DOHH2 (cell line): ENCODE measurements around the gene BNC2.

ENCODE experiments used
- H3F3A ChIP-seq: fragments of 200-600 bp; sonication (generic), shearing (Covaris generic); 2 replicates; pipeline ENCODE4 v1.6.0; 2016; ENCODE audit warnings: antibody characterized with exemption, mild to moderate bottlenecking; ENCODE audit not compliant: control insufficient read depth, insufficient read depth
- H3K27ac ChIP-seq: fragments of 200-600 bp; sonication (generic); 2 replicates; pipeline ENCODE4 v1.5.1; 2014; ENCODE audit warnings: low read depth, mild to moderate bottlenecking, low read length, moderate library complexity
- H3K27me3 ChIP-seq: fragments of 200-600 bp; sonication (generic); 2 replicates; pipeline ENCODE4 v1.6.1; 2014; ENCODE audit warnings: mild to moderate bottlenecking, low read length, mixed read lengths; ENCODE audit not compliant: control insufficient read depth
- H3K36me3 ChIP-seq: fragments of 200-600 bp; sonication (generic); 2 replicates; pipeline ENCODE4 v1.6.1; 2014; ENCODE audit warnings: mild to moderate bottlenecking, low read length, moderate library complexity, mixed read lengths; ENCODE audit not compliant: control insufficient read depth
- H3K4me1 ChIP-seq: fragments of 200-600 bp; sonication (generic); 2 replicates; pipeline ENCODE4 v1.6.1; 2014; ENCODE audit warnings: mild to moderate bottlenecking, low read length, mixed read lengths; ENCODE audit not compliant: control insufficient read depth
- H3K4me2 ChIP-seq: fragments of 200-600 bp; sonication (generic); 2 replicates; pipeline ENCODE4 v1.6.0; 2014; ENCODE audit warnings: mild to moderate bottlenecking, low read length, moderate library complexity
- H3K4me3 ChIP-seq: fragments of 200-600 bp; sonication (generic); 2 replicates; pipeline ENCODE4 v1.5.1; 2014; ENCODE audit warnings: mild to moderate bottlenecking, low read length, mixed read lengths
- H3K79me2 ChIP-seq: fragments of 200-600 bp; sonication (generic); 2 replicates; pipeline ENCODE4 v1.6.1; 2014; ENCODE audit warnings: mild to moderate bottlenecking, low read length, mixed read lengths; ENCODE audit not compliant: control insufficient read depth
- H3K9me2 ChIP-seq: fragments of 200-600 bp; sonication (generic); replicated peaks from 2 replicates; pipeline ENCODE4 v1.6.1; 2014; ENCODE audit warnings: mild to moderate bottlenecking, low read length, mixed read lengths; ENCODE audit not compliant: control insufficient read depth
- H3K9me3 ChIP-seq: fragments of 200-600 bp; sonication (generic); 2 replicates; pipeline ENCODE4 v1.6.1; 2014; ENCODE audit warnings: antibody characterized with exemption, low read length, mixed read lengths; ENCODE audit not compliant: control insufficient read depth, insufficient read depth
- H4K20me1 ChIP-seq: fragments of 200-600 bp; sonication (generic); 2 replicates; pipeline ENCODE4 v1.6.0; 2014; ENCODE audit warnings: low read depth, mild to moderate bottlenecking, antibody characterized with exemption, low read length, moderate library complexity; ENCODE audit not compliant: control insufficient read depth, insufficient read depth
- CTCF ChIP-seq: fragments of 200-600 bp; sonication (generic); IDR thresholded peaks from one replicate; pipeline ENCODE4 v1.5.1; 2014; ENCODE audit warnings: antibody characterized with exemption, mild to moderate bottlenecking, low read depth, low read length; ENCODE audit not compliant: poor library complexity, severe bottlenecking
- EZH2phosphoT487 ChIP-seq: fragments of 200-600 bp; sonication (generic); IDR thresholded peaks from 2 replicates; pipeline ENCODE4 v1.6.1; 2017; ENCODE audit warnings: borderline replicate concordance, mild to moderate bottlenecking, antibody characterized with exemption, low read length, moderate library complexity, mixed read lengths

The BNC2 gene

GRCh38 chr9:16825971-16826625 is 44.4 kb downstream of the BNC2 start:
- Histone ChIP-seq H3K27me3 (no peaks in the 10 kb centered on the region), H3K4me2 (no peak overlapping the region), H3K79me2 (no peaks in the 10 kb centered on the region), H3K4me3 (no peak overlapping the region), H3K36me3 (no peaks in the 10 kb centered on the region), H3K9me3 (no peaks in the 10 kb centered on the region), H3K27ac (no peak overlapping the region), H4K20me1 (no peaks in the 10 kb centered on the region), H3K4me1 (no peaks in the 10 kb centered on the region), H3K9me2 (no peaks in the 10 kb centered on the region), H3F3A (no peaks in the 10 kb centered on the region)
- TF ChIP-seq EZH2phosphoT487 (no peak), CTCF (no peak)

- H3K27me3 ChIP-seq: no peaks in the 10 kb centered on the region
- H3F3A ChIP-seq: no peaks in the 10 kb centered on the region
- no peaks in the 10 kb centered on the region for H3K79me2 ChIP-seq
- H3K27ac ChIP-seq: no peak overlapping the region
- H3K4me1 ChIP-seq: no peaks in the 10 kb centered on the region
- no peaks in the 10 kb centered on the region for H3K36me3 ChIP-seq
- TF ChIP-seq EZH2phosphoT487 (no peak), CTCF (no peak)
- no peaks in the 10 kb centered on the region for H3K9me3 ChIP-seq
- no peak overlapping the region for H3K4me3 ChIP-seq
- no peak overlapping the region for H3K4me2 ChIP-seq
- no peaks in the 10 kb centered on the region for H4K20me1 ChIP-seq
- no peaks in the 10 kb centered on the region for H3K9me2 ChIP-seq
Measured at GRCh38 chr9:16825331-16825725, 45.1 kb downstream of the BNC2 start.

- no peaks in the 10 kb centered on the region for H3K79me2 ChIP-seq
- H3K9me3 ChIP-seq: no peaks in the 10 kb centered on the region
- H3F3A ChIP-seq: no peaks in the 10 kb centered on the region
- no peaks in the 10 kb centered on the region for H3K27me3 ChIP-seq
- no peak overlapping the region for H3K4me2 ChIP-seq
- no peaks in the 10 kb centered on the region for H3K4me1 ChIP-seq
- no peak for TF ChIP-seq CTCF
- no peak for TF ChIP-seq EZH2phosphoT487
- H3K4me3 ChIP-seq: no peak overlapping the region
- no peaks in the 10 kb centered on the region for H3K36me3 ChIP-seq
- no peak overlapping the region for H3K27ac ChIP-seq
- no peaks in the 10 kb centered on the region for H4K20me1 ChIP-seq
- no peaks in the 10 kb centered on the region for H3K9me2 ChIP-seq
Measured at GRCh38 chr9:16824545-16825330, 45.7 kb downstream of the BNC2 start.
